Measurements from ENCODE around the gene SELENOT. TPM values are rescaled to one million over a fixed set of nuclear protein-coding genes. Genes with fewer than 3 reads are reported as not detected.
A peak's percentile ranks its signal among the peaks of the same experiment; 100 is the strongest.

SELENOT gene
- total RNA-seq, 1 donor from 2014 or later, result 137 TPM

DNA sequence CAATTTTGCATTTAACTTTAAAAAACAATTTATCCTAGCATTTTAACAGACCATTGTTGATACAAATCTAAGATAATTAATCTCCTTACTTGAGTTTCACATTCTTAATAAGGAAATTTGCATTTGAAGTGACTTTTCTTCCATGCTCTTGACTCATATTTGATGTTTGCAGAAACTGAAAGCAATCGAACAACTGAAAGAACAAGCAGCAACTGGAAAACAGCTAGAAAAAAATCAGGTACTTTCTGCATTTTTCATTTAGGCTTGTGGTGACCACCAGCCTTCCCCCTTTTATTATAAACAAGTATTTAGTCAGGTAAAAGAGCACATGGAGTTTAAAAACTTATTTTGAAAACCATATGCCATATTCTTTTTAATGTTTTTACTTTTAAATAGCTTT lies 20.1 kb upstream of the SELENOT start:
- no peaks in the 10 kb centered on the region for H3K9me3 Mint-ChIP-seq
- intact Hi-C loops (cut with micrococcal nuclease), result loop anchor here (2.0 kb wide), 1 partner anchor 16 kb away; no protein-coding TSS in a partner anchor
- H3K4me1 Mint-ChIP-seq, result peaks cover 7% of the 10 kb centered on the region
- no peak overlapping the region for H3K27ac Mint-ChIP-seq
- CTCF ChIA-PET, result no interaction called here
- TF ChIP-seq, protein P1, sequence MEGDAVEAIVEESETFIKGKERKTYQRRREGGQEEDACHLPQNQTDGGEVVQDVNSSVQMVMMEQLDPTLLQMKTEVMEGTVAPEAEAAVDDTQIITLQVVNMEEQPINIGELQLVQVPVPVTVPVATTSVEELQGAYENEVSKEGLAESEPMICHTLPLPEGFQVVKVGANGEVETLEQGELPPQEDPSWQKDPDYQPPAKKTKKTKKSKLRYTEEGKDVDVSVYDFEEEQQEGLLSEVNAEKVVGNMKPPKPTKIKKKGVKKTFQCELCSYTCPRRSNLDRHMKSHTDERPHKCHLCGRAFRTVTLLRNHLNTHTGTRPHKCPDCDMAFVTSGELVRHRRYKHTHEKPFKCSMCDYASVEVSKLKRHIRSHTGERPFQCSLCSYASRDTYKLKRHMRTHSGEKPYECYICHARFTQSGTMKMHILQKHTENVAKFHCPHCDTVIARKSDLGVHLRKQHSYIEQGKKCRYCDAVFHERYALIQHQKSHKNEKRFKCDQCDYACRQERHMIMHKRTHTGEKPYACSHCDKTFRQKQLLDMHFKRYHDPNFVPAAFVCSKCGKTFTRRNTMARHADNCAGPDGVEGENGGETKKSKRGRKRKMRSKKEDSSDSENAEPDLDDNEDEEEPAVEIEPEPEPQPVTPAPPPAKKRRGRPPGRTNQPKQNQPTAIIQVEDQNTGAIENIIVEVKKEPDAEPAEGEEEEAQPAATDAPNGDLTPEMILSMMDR (IDR thresholded peaks at IDR 0.05), result no peak
- DNase-seq (no peak), ATAC-seq (ENCODE audit: low read depth) (no peak)
- POLR2A ChIA-PET, result interaction anchor here (0.7 to 1.6 kb wide), 3 partner anchors 11 to 121 kb away, joined by 4 to 7 read pairs (median 4); partner anchors contain the start of genes ERICH6 and SELENOT
- H3K27me3 Mint-ChIP-seq, result no peaks in the 10 kb centered on the region
- peaks cover 57% of the 10 kb centered on the region for H3K36me3 Mint-ChIP-seq (ENCODE audit: low read depth)
- no peak overlapping the region for H3K4me3 Mint-ChIP-seq

DNA sequence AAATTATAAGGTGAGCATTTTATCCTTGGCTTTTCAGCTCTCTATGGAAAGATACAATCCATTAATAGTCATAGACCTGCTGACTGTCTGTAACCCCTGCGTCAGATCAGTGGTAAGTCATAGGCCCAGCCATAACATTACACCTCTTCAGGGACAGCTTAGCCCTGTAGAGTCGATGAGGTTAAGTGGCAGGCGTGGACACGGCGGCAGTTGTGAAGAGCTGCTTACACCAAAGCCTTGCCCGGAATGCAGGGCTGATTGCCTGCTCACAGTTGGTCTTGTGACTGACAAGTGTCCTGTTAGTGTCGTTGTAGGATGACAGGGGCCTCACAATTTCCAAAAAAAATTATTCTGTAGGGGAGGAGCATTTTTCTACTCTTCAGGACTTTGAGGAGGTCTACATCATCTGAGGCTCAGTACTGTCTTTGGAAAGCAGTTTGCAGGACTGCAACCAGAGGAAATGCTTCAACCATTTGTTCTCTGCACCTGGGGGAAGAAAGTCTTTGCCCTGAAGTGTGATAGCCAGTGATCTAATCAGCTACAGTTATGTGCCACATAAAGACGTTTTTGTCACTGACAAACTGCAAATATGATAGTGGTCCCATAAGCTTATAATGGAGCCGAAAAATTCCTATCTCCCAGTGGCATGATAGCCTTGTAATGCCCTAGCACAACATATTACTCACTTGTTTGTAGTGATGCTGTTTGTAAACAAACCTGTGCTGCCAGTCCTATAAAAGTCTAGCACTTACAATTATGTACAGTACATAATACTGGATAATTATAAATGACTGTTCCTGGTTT lies 14.9 kb upstream of the SELENOT start:
- H3K27ac Mint-ChIP-seq, result peak overlapping the region; percentile 11
- H3K4me1 Mint-ChIP-seq, result no peaks in the 10 kb centered on the region
- no peak for DNase-seq
- CTCF ChIA-PET, result no interaction called here
- ATAC-seq (ENCODE audit: low read depth), result no peak
- intact Hi-C loops (cut with micrococcal nuclease), result no loop called here
- no peaks in the 10 kb centered on the region for H3K27me3 Mint-ChIP-seq
- no peaks in the 10 kb centered on the region for H3K9me3 Mint-ChIP-seq
- POLR2A ChIA-PET, result interaction anchor here (1.1 to 1.7 kb wide), 2 partner anchors 10 to 15 kb away, joined by 4 to 5 read pairs; partner anchors contain the start of gene SELENOT
- no peak overlapping the region for H3K4me3 Mint-ChIP-seq
- H3K36me3 Mint-ChIP-seq (ENCODE audit: low read depth), result peaks cover 26% of the 10 kb centered on the region
- TF ChIP-seq, protein P1 (IDR thresholded peaks at IDR 0.05), result no peak

DNA sequence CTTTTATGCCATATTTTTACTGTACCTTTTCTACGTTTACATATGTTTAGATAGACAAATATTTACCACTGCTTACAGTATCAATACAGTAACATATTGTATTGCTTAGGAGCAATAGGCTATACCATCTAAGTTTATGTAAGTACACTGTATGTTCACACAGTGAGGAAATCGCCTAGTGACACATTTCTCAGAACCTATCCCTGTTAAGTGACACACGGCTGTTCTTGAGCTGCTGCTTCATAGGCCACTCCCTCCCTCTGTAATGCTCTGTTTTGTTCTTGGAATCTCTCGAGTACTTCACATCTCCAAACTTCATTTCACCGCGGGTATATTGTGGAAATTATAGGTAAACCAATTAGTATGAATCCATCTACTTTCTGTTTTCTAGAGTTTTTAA lies 13.4 kb upstream of the SELENOT start:
- Mint-ChIP-seq H3K27ac (no peak overlapping the region), H3K36me3 (ENCODE audit: low read depth) (peaks cover 18% of the 10 kb centered on the region), H3K9me3 (no peaks in the 10 kb centered on the region), H3K4me1 (peaks cover 2% of the 10 kb centered on the region), H3K27me3 (no peaks in the 10 kb centered on the region), H3K4me3 (no peak overlapping the region)
- intact Hi-C loops (cut with micrococcal nuclease), result no loop called here
- TF ChIP-seq, protein P1 (IDR thresholded peaks at IDR 0.05), result no peak
- no peak for ATAC-seq (ENCODE audit: low read depth)
- no peak for DNase-seq
- POLR2A ChIA-PET, result no interaction called here
- CTCF ChIA-PET, result no interaction called here

DNA sequence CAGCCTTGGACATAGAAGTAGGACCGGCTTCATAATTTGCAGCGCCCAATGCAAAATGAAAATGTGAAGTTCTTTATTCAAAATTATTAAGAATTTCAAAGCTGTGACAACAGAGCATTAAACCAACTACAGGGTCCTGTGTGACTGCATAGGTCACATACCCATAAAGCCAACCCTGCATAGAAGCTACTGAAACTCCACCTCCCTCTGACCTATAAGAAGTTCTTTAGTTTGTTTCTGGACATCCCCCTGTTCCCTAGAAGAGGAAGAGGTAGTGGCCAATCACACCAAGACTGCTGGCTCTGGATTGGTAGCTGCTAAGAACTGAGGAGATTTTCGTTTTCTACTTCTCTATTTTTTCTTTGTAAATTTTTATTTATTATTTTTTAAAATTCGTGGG lies 9.0 kb upstream of the SELENOT start:
- H3K4me1 Mint-ChIP-seq, result peaks cover 18% of the 10 kb centered on the region
- no peak overlapping the region for H3K27ac Mint-ChIP-seq
- no peak for DNase-seq
- ChIA-PET CTCF (no interaction called here), POLR2A (interaction anchor here (1.6 kb wide), 1 partner anchor 11 kb away, joined by 4 read pairs; no protein-coding TSS in a partner anchor)
- intact Hi-C loops (cut with micrococcal nuclease), result no loop called here
- no peaks in the 10 kb centered on the region for H3K27me3 Mint-ChIP-seq
- ATAC-seq (ENCODE audit: low read depth), result no peak
- TF ChIP-seq, protein P1 (IDR thresholded peaks at IDR 0.05), result no peak
- no peaks in the 10 kb centered on the region for H3K9me3 Mint-ChIP-seq
- no peak overlapping the region for H3K4me3 Mint-ChIP-seq
- no peaks in the 10 kb centered on the region for H3K36me3 Mint-ChIP-seq (ENCODE audit: low read depth)

DNA sequence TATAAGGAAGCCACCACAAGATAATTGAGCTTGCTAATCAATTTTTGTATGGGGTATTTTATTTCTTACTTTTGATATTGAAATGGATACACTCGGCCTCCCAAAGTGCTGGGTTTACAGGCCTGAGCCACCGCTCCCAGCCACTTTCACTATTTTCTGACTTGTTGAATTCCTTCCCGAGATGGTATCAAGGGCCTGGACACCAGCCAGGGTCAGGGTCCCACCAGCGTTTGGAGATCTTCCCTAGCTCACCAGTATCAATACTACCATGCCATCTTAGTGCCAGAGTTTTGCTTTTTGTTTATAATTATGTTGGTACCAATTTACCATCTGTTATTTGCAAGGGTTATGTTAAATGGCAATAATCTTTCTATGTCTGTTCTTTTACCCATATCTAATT lies 5.5 kb upstream of the SELENOT start:
- POLR2A ChIA-PET, result interaction anchor here (1.3 to 2.1 kb wide), 5 partner anchors 9 to 169 kb away, joined by 4 to 22 read pairs (median 5); partner anchors contain the start of gene ERICH6
- H3K27me3 Mint-ChIP-seq, result no peaks in the 10 kb centered on the region

More for the DNA sequence above, 5.5 kb upstream of the SELENOT start:
- DNase-seq (no peak), ATAC-seq (ENCODE audit: low read depth) (no peak)
- CTCF ChIA-PET, result interaction anchor here (1.4 kb wide), 1 partner anchor 169 kb away, joined by 3 read pairs; no protein-coding TSS in a partner anchor
- intact Hi-C loops (cut with micrococcal nuclease), result loop anchor here (1.0 to 2.0 kb wide), 4 partner anchors 9 to 785 kb away; partner anchors contain the start of gene RNF13
- Mint-ChIP-seq H3K4me1 (peaks cover 50% of the 10 kb centered on the region), H3K36me3 (ENCODE audit: low read depth) (no peaks in the 10 kb centered on the region), H3K4me3 (peak overlapping the region; percentile 32), H3K9me3 (no peaks in the 10 kb centered on the region), H3K27ac (peak overlapping the region; percentile 50)
- TF ChIP-seq, protein P1 (IDR thresholded peaks at IDR 0.05), result no peak

Data from activated B cell treated with CpG ODN at 0.5 μM for 24 hours (primary cell).